ENCODE results near the gene COL16A1.

COL16A1 gene

GRCh38 chr1:31683997-31684396, 19.8 kb downstream of the COL16A1 start:
- no peak for DNase-seq

GRCh38 chr1:31681415-31681814, 22.4 kb downstream of the COL16A1 start:
- DNase-seq, result no peak

- no peak for DNase-seq
Observed at GRCh38 chr1:31679676-31680230, 24.1 kb downstream of the COL16A1 start.

GRCh38 chr1:31679091-31679490, 24.7 kb downstream of the COL16A1 start:
- DNase-seq, result no peak

GRCh38 chr1:31678681-31679080, 25.1 kb downstream of the COL16A1 start:
- no peak for DNase-seq

GRCh38 chr1:31677949-31678348, 25.9 kb downstream of the COL16A1 start:
- DNase-seq, result no peak

GRCh38 chr1:31677401-31677800, 26.4 kb downstream of the COL16A1 start:
- DNase-seq, result no peak

GRCh38 chr1:31675756-31676155, 28.1 kb downstream of the COL16A1 start:
- DNase-seq, result no peak

- DNase-seq, result no peak
Observed at GRCh38 chr1:31675161-31675560, 28.7 kb downstream of the COL16A1 start.

- DNase-seq, result peak; percentile 91
Observed at GRCh38 chr1:31674626-31675025, 29.2 kb downstream of the COL16A1 start.

GRCh38 chr1:31673433-31673832, 30.4 kb downstream of the COL16A1 start:
- no peak for DNase-seq

- DNase-seq, result peak; percentile 97
Observed at GRCh38 chr1:31672986-31673385, 30.8 kb downstream of the COL16A1 start.

GRCh38 chr1:31671561-31672201, 32.1 kb downstream of the COL16A1 start:
- DNase-seq, result no peak

GRCh38 chr1:31671147-31671546, 32.7 kb downstream of the COL16A1 start:
- DNase-seq, result no peak

GRCh38 chr1:31670593-31670964, 33.2 kb downstream of the COL16A1 start:
- DNase-seq, result no peak

GRCh38 chr1:31669786-31670592, 33.8 kb downstream of the COL16A1 start:
- DNase-seq, result peak; percentile 97

- DNase-seq, result no peak
Observed at GRCh38 chr1:31669433-31669785, 34.4 kb downstream of the COL16A1 start.

- no peak for DNase-seq
Observed at GRCh38 chr1:31668303-31668883, 35.4 kb downstream of the COL16A1 start.

GRCh38 chr1:31667065-31667785, 36.6 kb downstream of the COL16A1 start:
- no peak for DNase-seq

GRCh38 chr1:31666263-31666963, 37.4 kb downstream of the COL16A1 start:
- peak; percentile 82 for DNase-seq

- no peak for DNase-seq
Observed at GRCh38 chr1:31665234-31665878, 38.5 kb downstream of the COL16A1 start.

GRCh38 chr1:31664528-31664927, 39.3 kb downstream of the COL16A1 start:
- DNase-seq, result no peak

All from NCI-H2171 (cell line).